Stomach (tissue), 9 donors: ENCODE data around the gene WEE1. TPM values are rescaled to one million over a fixed set of nuclear protein-coding genes. Genes with fewer than 3 reads are reported as not detected.

Experiments
- DNase-seq, 2 donors: peaks; one replicate each; pipeline versions ENCODE4 v3.0.0 to v3.0.0-alpha.2; 2013 to 2019
- H3K27ac ChIP-seq, 5 donors: fragments of 200-600 bp in 4 of 5; sonication (generic) in 4 of 5; one replicate each; pipeline ENCODE4 v1.5.1; 2013 to 2019; ENCODE audit warnings: mild to moderate bottlenecking in 1 of 5, moderate library complexity in 1 of 5
- H3K27me3 ChIP-seq, 3 donors: fragments of 200-600 bp; sonication (generic); one replicate each; pipeline ENCODE4 v1.5.1; 2017 to 2019; ENCODE audit warnings: mixed run types in 1 of 3
- H3K36me3 ChIP-seq, 4 donors: fragments of 200-600 bp; sonication (generic); 1 replicate in 3 of 4; 2 replicates in 1 of 4; pipeline ENCODE4 v1.5.1; 2016 to 2019
- H3K4me1 ChIP-seq, 4 donors: fragments of 200-600 bp; sonication (generic); one replicate each; pipeline ENCODE4 v1.5.1; 2016 to 2019
- H3K4me3 ChIP-seq, 4 donors: fragments of 200-600 bp; sonication (generic) in 3 of 4; one replicate each; pipeline ENCODE4 v1.5.1; 2016 to 2019; ENCODE audit warnings: mild to moderate bottlenecking in 1 of 4
- H3K9me3 ChIP-seq, 4 donors: fragments of 200-600 bp; sonication (generic); one replicate each; pipeline ENCODE4 v1.5.1; 2016 to 2019
- EP300 ChIP-seq: sonication (generic); formaldehyde crosslinking; IDR thresholded peaks from one replicate; pipeline ENCODE4 v1.6.1; 2017; ENCODE audit warnings: antibody characterized with exemption
- POLR2A ChIP-seq, 4 donors: fragments of 450-650 bp; IDR thresholded peaks; one replicate each; pipeline ENCODE4 v1.6.1; 2016; ENCODE audit warnings: antibody characterized with exemption in 4 of 4, control low read depth in 2 of 4, mild to moderate bottlenecking in 1 of 4, moderate library complexity in 1 of 4
- POLR2AphosphoS5 ChIP-seq, 3 donors: sonication (generic); formaldehyde crosslinking; IDR thresholded peaks; one replicate each; pipeline ENCODE4 v1.6.1; 2016; ENCODE audit warnings: antibody characterized with exemption in 3 of 3
- WGBS, 5 donors: extraction: QIAGEN DNeasy Blood & Tissue Kit in 3 of 5; methylation state at CpG; one replicate each; pipeline versions ENCODE4 v1.1.5 to v1.1.7; 2013 to 2018; 5-methylcytosine and 5-hydroxymethylcytosine counted together
- intact Hi-C: fragments of 100-400 bp; cut with DNase I; formaldehyde crosslinking; loops from one replicate; pipeline ENCODE4 v1.15.1; 2023; ENCODE audit warnings: low total_unique reads
- polyA plus RNA-seq, 3 donors: library from polyadenylated mRNA; stranded (reverse); fragments of 200-250 nt; gene quantifications; one replicate each; pipeline ENCODE4 v1.2.3, GENCODE V29; 2013
- total RNA-seq, 5 donors: library from RNA; depleted of rRNA; stranded (reverse); fragments of >200 nt; gene quantifications; one replicate each; pipeline versions ENCODE4 v1.1.0 to v1.2.3, GENCODE V29; 2014 to 2016
- TF ChIP-seq, protein P1 (sequence below), 7 experiments: fragments of 450-650 bp in 4 of 7; fragments of 200-600 bp in 3 of 7; sonication (generic) in 3 of 7; IDR thresholded peaks; one replicate each; pipeline ENCODE4 v1.5.1; 2016 to 2019; ENCODE audit warnings: antibody characterized with exemption in 7 of 7, control low read depth in 2 of 7, mild to moderate bottlenecking in 1 of 7
- donor health status: healthy with polysubstance abuse.
- donor health status: Bipolar disorder and iron deficiency.
- donor health status: healthy.

Gene WEE1
- total and polyA plus RNA-seq, 8 donors, result 5.0 to 79.1 (median 27.4) TPM

- Histone ChIP-seq H3K27me3 (no peaks in the 10 kb centered on the region), H3K4me1 (peaks cover 25 to 81% (median 50%) of the 10 kb centered on the region in 4 donors), H3K9me3 (no peaks in the 10 kb centered on the region), H3K36me3 (peaks cover 6 to 17% (median 10%) of the 10 kb centered on the region in 4 donors), H3K27ac (peak overlapping the region; percentile 40 to 78 (median 59)), H3K4me3 (no peak overlapping the region)
- peak in 1 of 3 donors; percentile 34 for TF ChIP-seq POLR2AphosphoS5 (IDR thresholded peaks at IDR 0.05)
- TF ChIP-seq POLR2A (IDR thresholded peaks at IDR 0.05), result no peak
- 28 to 61% (median 52%) methylated on average over 9 of the region's 9 CpGs for whole genome bisulfite sequencing, 5 donors
- intact Hi-C loops, result no loop called here
- DNase-seq, result peak in 1 of 2 donors; percentile 69
Measured at GRCh38 chr11:9530020-9530621, 43.3 kb upstream of the WEE1 start.

GRCh38 chr11:9530901-9531625 lies 42.4 kb upstream of the WEE1 start:
- H3K4me1 ChIP-seq, result peaks cover 25 to 81% (median 48%) of the 10 kb centered on the region in 4 donors
- no peak for TF ChIP-seq POLR2A (IDR thresholded peaks at IDR 0.05)
- no peaks in the 10 kb centered on the region for H3K9me3 ChIP-seq
- H3K4me3 ChIP-seq, result no peak overlapping the region
- DNase-seq, result peak in 1 of 2 donors; percentile 36
- no peaks in the 10 kb centered on the region for H3K27me3 ChIP-seq
- WGBS, 5 donors, result 45 to 74% (median 56%) methylated on average over 8 of the region's 8 CpGs
- peak overlapping the region in 3 of 5 donors; percentile 59 to 78 (median 69) for H3K27ac ChIP-seq
- intact Hi-C loops, result no loop called here
- H3K36me3 ChIP-seq, result peaks cover 0 to 8% (median 2%) of the 10 kb centered on the region in 4 donors

GRCh38 chr11:9533058-9533457 lies 40.4 kb upstream of the WEE1 start:
- Histone ChIP-seq H3K27me3 (no peaks in the 10 kb centered on the region), H3K27ac (peak overlapping the region in 1 of 5 donors; percentile 20), H3K9me3 (no peaks in the 10 kb centered on the region), H3K4me3 (no peak overlapping the region), H3K4me1 (peaks cover 19 to 61% (median 33%) of the 10 kb centered on the region in 4 donors), H3K36me3 (no peaks in the 10 kb centered on the region)
- peak in 1 of 2 donors; percentile 56 for DNase-seq
- intact Hi-C loops, result no loop called here
- TF ChIP-seq POLR2A (IDR thresholded peaks at IDR 0.05) (no peak), POLR2AphosphoS5 (IDR thresholded peaks at IDR 0.05) (no peak), EP300 (no peak)
- TF ChIP-seq, protein P1, sequence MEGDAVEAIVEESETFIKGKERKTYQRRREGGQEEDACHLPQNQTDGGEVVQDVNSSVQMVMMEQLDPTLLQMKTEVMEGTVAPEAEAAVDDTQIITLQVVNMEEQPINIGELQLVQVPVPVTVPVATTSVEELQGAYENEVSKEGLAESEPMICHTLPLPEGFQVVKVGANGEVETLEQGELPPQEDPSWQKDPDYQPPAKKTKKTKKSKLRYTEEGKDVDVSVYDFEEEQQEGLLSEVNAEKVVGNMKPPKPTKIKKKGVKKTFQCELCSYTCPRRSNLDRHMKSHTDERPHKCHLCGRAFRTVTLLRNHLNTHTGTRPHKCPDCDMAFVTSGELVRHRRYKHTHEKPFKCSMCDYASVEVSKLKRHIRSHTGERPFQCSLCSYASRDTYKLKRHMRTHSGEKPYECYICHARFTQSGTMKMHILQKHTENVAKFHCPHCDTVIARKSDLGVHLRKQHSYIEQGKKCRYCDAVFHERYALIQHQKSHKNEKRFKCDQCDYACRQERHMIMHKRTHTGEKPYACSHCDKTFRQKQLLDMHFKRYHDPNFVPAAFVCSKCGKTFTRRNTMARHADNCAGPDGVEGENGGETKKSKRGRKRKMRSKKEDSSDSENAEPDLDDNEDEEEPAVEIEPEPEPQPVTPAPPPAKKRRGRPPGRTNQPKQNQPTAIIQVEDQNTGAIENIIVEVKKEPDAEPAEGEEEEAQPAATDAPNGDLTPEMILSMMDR (IDR thresholded peaks at IDR 0.05), result no peak
- WGBS, 5 donors, result 37 to 77% (median 55%) methylated on average over 9 of the region's 9 CpGs

DNA sequence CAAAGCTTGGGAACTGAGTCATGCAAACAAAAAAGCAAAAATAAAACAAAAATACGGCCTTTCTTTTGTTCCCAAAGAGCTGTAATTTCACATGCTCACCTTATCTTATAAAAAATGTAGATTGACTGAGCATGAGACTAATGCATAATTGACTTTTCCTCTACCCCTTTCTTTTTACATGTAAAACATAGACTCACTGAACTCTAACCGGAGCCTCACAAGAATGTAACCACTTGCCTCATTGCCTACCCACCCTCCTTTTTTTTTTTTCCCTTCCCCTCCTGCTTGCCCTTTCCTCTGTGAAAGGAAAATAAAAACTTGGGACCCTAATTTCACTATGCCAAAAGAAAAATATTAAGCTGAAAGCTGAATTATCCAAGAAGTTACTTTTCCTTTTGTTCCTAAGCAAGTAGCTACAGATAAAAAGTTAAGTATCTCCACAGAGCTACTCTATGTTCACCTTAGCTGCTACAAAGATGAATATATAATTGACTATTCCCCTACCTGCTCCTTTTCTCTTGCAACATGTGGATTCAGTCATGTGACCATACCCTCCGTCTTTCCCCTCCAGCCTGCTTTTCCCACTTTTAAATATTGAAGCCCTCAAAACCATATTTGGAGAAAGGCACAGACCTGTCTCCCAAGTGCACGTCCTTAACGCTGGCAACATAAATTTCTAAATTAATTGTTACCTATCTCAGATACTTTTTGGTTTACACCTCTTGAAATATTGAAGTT lies 39.6 kb upstream of the WEE1 start:
- peaks cover 18 to 53% (median 27%) of the 10 kb centered on the region in 4 donors for H3K4me1 ChIP-seq
- peak in 1 of 2 donors; percentile 50 for DNase-seq
- WGBS, 5 donors, result 57 to 64% (median 59%) methylated on average over 5 of the region's 5 CpGs
- TF ChIP-seq, protein P1 (IDR thresholded peaks at IDR 0.05), result no peak
- TF ChIP-seq POLR2AphosphoS5 (IDR thresholded peaks at IDR 0.05), result no peak
- TF ChIP-seq POLR2A (IDR thresholded peaks at IDR 0.05), result no peak
- no peak for TF ChIP-seq EP300
- H3K27ac ChIP-seq, result no peak overlapping the region
- intact Hi-C loops, result no loop called here
- H3K27me3 ChIP-seq, result no peaks in the 10 kb centered on the region
- no peaks in the 10 kb centered on the region for H3K9me3 ChIP-seq
- no peaks in the 10 kb centered on the region for H3K36me3 ChIP-seq
- H3K4me3 ChIP-seq, result no peak overlapping the region

DNA sequence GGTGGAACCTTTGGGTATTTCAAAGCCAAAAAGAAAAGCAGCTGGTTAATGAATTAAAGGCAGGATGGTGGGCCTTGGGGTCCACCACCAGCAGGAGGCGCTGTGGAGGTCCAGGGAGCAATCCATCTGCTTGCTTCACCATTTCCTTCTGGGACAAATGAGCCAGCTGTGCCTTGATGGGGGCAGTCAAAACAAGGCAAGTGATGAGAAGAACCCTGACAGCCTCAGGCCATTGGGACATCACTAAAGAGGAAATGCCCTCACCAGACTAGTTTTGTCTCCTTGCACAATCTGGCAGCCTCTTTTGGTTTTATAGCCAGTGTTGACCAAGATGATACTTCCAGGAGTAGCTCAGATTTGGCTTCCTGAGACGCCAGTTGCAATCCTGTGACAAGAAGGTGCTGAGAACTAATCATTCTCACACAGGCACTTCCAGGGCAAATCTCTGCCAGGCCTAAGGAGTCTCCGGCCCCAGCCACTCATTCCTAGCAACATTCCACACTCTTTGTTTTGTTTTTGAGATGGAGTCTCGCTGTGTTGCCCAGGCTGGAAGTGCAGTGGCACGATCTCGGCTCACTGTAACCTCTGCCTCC lies 38.2 kb upstream of the WEE1 start:
- intact Hi-C loops, result no loop called here

More for the DNA sequence above, 38.2 kb upstream of the WEE1 start:
- 70 to 85% (median 76%) methylated on average over 6 of the region's 6 CpGs for WGBS, 5 donors
- H3K9me3 ChIP-seq, result no peaks in the 10 kb centered on the region
- no peak overlapping the region for H3K4me3 ChIP-seq
- no peaks in the 10 kb centered on the region for H3K36me3 ChIP-seq
- no peaks in the 10 kb centered on the region for H3K27me3 ChIP-seq
- DNase-seq, result peak; percentile 70 to 79
- H3K4me1 ChIP-seq, result peaks cover 4 to 39% (median 14%) of the 10 kb centered on the region in 4 donors
- TF ChIP-seq, protein P1 (IDR thresholded peaks at IDR 0.05), result peak in 5 of 7 experiments; percentile 54 to 77 (median 61)
- no peak for TF ChIP-seq POLR2A (IDR thresholded peaks at IDR 0.05)
- peak in 1 of 3 donors; percentile 35 for TF ChIP-seq POLR2AphosphoS5 (IDR thresholded peaks at IDR 0.05)
- no peak for TF ChIP-seq EP300
- peak overlapping the region in 2 of 5 donors; percentile 21 to 26 for H3K27ac ChIP-seq
